Measurements from ENCODE around the gene ITPR2.
A peak's percentile ranks its signal among the peaks of the same experiment; 100 is the strongest.

The ITPR2 gene

GRCh38 chr12:26813812-26814211, 19.2 kb downstream of the ITPR2 start:
- TF ChIP-seq, protein P1, sequence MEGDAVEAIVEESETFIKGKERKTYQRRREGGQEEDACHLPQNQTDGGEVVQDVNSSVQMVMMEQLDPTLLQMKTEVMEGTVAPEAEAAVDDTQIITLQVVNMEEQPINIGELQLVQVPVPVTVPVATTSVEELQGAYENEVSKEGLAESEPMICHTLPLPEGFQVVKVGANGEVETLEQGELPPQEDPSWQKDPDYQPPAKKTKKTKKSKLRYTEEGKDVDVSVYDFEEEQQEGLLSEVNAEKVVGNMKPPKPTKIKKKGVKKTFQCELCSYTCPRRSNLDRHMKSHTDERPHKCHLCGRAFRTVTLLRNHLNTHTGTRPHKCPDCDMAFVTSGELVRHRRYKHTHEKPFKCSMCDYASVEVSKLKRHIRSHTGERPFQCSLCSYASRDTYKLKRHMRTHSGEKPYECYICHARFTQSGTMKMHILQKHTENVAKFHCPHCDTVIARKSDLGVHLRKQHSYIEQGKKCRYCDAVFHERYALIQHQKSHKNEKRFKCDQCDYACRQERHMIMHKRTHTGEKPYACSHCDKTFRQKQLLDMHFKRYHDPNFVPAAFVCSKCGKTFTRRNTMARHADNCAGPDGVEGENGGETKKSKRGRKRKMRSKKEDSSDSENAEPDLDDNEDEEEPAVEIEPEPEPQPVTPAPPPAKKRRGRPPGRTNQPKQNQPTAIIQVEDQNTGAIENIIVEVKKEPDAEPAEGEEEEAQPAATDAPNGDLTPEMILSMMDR (IDR thresholded peaks at IDR 0.05; ENCODE audit: unreplicated experiment in 3 of 3) = no peak
- Mint-ChIP-seq H3K36me3 (ENCODE audit: low read depth) (no peaks in the 10 kb centered on the region), H3K27me3 (ENCODE audit: low read depth) (no peaks in the 10 kb centered on the region), H3K4me1 (peaks cover 11% of the 10 kb centered on the region), H3K4me3 (no peak overlapping the region), H3K27ac (no peak overlapping the region), H3K9me3 (no peaks in the 10 kb centered on the region)

DNA sequence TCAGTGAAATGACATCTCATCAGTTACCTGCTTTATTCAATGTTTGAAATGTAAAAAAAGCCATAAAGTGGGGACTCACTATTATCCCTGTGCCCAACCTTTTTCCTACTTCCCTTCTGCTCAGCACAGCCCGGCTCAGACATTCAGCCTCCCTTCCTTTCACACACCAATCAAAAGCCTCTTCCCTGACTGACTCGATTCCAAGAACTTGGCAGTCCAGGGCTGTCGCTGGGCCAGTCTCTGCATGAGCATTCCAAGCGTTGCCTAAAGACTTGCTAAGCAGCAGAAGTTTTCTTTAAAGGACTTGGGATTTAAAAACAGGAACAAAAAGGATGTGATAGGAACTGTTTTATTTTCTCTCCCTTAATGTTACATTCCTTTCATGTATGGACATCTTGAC, 22.7 kb downstream of the ITPR2 start:
- Mint-ChIP-seq H3K27me3 (ENCODE audit: low read depth) (no peaks in the 10 kb centered on the region), H3K36me3 (ENCODE audit: low read depth) (no peaks in the 10 kb centered on the region), H3K4me1 (peaks cover 11% of the 10 kb centered on the region), H3K4me3 (peak overlapping the region in 1 of 3 experiments; percentile 21), H3K9me3 (no peaks in the 10 kb centered on the region), H3K27ac (peak overlapping the region; percentile 20 to 56 (median 35))
- TF ChIP-seq, protein P1 (IDR thresholded peaks at IDR 0.05; ENCODE audit: unreplicated experiment in 3 of 3) = no peak

DNA sequence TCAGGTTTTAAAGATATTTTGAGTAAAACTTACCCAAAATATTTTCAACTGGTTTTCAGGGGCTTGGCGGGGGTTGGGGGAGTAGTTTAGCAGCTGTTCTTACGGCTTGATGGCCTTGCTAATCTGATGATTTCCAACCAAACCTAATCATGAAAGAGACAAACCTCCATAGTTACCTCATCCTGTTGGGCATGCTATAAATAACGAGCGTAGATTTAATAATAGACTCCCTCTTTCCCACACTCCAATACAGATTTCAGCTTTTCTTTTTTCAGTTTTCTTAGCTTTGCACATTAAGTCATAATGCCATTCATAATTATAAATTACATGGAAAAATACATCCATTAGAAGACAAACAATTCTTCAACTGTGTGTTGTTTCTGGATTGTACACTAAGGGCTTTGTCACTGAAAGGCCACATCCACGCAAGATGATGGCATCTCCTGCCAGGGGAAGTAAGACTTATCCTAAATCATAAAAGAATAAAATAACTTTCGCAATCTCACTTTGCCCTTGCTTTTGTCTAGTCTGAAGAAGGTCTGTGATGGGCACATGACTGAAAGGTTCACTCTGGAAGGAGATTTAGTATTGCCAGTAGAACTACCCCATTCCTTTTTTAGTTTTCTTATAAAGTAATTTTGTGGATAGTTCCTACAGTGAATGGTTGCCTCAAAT, 23.2 kb downstream of the ITPR2 start:
- peaks cover 11% of the 10 kb centered on the region for H3K4me1 Mint-ChIP-seq
- no peaks in the 10 kb centered on the region for H3K36me3 Mint-ChIP-seq (ENCODE audit: low read depth)
- TF ChIP-seq, protein P1 (IDR thresholded peaks at IDR 0.05; ENCODE audit: unreplicated experiment in 3 of 3) = no peak
- H3K4me3 Mint-ChIP-seq = no peak overlapping the region
- no peaks in the 10 kb centered on the region for H3K27me3 Mint-ChIP-seq (ENCODE audit: low read depth)
- no peaks in the 10 kb centered on the region for H3K9me3 Mint-ChIP-seq
- peak overlapping the region in 1 of 3 experiments; percentile 20 for H3K27ac Mint-ChIP-seq

- Mint-ChIP-seq H3K4me1 (peaks cover 11% of the 10 kb centered on the region), H3K9me3 (no peaks in the 10 kb centered on the region), H3K27me3 (ENCODE audit: low read depth) (no peaks in the 10 kb centered on the region), H3K27ac (no peak overlapping the region), H3K36me3 (ENCODE audit: low read depth) (no peaks in the 10 kb centered on the region), H3K4me3 (no peak overlapping the region)
- TF ChIP-seq, protein P1 (IDR thresholded peaks at IDR 0.05; ENCODE audit: unreplicated experiment in 3 of 3) = no peak
Observed at GRCh38 chr12:26808766-26809476, 24.1 kb downstream of the ITPR2 start.

DNA sequence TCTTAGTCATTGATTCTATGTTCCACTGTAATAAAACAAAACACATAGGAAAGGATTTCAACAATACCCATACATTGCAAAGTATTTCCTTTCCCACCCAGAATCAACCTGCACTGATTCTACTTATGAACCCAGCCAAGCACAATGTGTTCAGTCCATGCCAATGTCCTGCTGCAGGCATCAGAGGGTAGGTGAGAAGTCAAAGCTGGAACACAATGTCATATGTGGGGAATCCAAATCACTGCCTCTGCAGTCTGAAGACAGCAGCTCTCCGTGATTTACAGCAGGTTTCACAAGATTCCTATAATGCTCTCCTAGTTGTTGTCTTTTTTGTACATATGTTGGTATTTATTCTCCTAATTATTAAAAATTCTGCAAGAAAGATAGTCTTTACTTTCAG, 25.7 kb downstream of the ITPR2 start:
- TF ChIP-seq, protein P1 (IDR thresholded peaks at IDR 0.05; ENCODE audit: unreplicated experiment in 3 of 3) = no peak
- Mint-ChIP-seq H3K27me3 (ENCODE audit: low read depth) (no peaks in the 10 kb centered on the region), H3K4me1 (peaks cover 11% of the 10 kb centered on the region), H3K36me3 (ENCODE audit: low read depth) (no peaks in the 10 kb centered on the region), H3K27ac (no peak overlapping the region), H3K4me3 (no peak overlapping the region), H3K9me3 (no peaks in the 10 kb centered on the region)

Data from nephron (organoid).